Measurements from ENCODE around the gene ARID3A.
"Not testable (repeated sequence)": the region's sequence is repeated elsewhere in the genome, so short reads cannot be mapped to it uniquely, and the experiment has no call there.

ARID3A gene

DNA sequence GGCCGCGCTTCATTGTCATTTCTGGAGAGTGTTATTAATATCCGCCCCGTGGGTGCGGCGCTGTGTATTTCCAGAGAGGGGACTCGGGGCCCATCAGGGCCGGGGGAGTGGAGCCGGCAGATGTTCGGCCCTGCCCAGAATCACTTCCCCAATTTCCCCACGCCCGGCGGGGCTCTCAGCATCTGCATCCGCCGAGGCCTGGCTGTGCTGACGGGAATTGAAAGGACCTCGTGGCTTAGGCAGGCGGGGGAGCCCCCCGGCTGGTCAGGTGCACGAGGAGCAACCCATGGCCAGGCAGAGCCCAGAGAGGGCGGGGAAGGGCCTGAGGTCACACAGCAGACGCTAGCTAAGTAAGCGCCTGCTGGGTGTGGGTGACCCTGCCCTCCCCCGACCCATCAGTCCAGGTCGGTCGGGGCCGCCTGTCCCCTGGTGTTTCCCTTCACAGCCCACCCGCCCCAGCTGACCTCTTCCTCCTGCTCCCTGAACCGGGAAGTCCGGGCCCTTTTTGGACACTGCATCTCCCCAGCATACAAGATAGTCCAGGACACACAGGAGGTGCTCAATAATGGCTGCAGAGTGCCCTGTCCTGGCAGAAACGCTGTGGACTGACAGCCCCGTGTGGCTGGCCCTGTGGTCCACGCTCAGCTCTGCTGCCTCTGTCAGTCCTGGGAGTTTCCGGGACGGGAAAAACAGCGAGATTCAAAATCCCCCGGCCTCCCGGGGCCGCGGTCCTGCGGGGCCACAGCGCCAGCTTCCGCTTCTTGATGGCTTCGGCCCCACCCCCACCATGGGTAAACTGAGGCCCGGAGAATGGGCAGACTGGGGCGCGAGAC lies 22.1 kb downstream of the ARID3A start:
- DNase-seq (ENCODE audit: low spot score): no peak

DNA sequence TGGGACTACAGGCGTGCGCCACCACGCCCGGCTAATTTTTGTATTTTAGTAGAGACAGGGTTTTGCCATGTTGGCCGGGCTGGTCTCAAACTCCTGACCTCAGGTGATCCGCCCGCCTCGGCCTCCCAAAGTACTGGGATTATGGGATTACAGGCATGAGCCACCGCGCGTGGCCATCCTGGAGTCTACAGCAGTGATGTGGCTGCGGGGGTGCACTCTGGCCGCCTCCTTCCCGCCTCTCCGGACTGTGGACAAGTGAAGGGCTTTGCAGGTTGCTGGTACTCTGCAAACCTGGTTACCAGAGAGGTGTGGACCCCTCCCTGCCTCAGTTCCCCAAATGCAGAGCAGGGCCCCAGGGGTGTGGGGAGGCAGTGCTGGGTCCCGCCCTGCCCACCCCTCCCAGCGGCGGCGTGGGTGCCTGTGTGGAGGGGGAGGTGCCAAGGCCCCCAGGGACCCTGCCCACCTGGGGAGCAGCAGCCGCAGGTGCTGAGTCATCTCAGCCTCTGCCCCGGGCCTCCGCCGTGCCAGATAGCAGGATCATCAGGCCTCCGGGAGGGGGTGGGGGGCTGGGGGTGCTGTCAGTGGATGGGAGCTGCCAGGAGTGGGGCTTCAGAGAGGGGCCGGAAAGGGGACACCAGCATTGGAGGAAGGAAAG lies 23.1 kb downstream of the ARID3A start:
- DNase-seq (ENCODE audit: low spot score): no peak

DNA sequence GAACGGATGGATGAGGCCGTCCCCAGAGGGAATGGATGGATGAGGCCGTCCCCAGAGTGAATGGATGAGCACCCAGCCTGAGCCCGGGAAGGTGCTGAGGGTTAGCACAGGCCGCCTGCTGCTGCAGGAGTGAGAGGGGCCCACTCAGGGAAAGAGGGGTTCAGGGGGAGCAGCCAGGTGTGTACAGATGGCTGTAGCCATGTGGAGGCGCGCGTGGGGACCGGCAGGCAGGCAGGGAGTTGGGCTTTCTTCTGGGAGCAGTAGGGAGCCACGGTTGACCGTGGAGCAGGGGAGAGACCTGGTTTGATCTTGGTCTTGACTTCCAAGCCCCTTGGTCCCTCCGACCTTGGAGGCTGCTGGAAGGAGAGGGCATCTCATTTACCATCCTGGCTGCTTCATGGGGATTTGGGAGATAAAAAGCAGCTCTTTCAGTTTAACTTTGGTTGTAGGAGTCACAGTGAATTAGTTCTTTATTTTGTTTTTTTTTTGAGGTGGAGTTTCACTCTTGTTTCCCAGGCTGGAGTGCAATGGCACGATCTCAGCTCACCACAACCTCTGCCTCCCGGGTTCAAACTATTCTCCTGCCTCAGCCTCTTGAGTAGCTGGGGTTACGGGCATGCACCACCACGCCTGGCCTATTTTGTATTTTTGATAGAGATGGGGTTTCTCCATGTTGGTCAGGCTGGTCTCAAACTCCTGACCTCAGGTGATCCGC lies 24.7 kb downstream of the ARID3A start:
- DNase-seq (ENCODE audit: low spot score): no peak

DNA sequence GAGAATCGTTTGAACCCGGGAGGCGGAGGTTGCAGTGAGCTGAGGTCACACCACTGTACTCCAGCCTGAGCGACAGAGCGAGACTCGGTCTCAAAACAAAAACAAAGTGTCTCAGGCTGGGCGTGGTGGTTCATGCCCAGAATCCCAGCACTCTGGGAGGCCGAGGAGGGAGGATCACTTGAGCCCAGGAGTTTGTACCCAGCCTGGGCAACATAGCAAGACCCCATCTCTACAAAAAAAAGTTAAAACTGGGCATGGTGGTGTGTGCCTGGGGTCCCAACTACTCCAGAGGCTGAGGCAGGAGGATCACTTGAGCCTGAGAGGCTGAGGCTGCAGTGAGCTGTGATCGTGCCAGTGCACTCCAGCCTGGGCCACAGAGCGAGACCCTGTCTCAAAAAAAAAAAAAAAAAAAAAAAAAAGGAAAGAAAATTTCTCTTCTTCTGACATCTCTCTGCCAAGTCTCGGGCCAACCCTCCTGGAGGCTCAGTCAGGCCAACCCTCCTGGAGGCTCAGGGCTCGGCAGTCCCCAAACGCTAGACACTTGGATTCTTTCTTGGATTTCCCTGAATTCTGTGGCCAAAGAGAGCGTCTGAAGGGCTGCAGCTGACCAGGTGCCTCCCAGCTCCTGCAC lies 26.3 kb downstream of the ARID3A start:
- DNase-seq (ENCODE audit: low spot score): no peak

DNA sequence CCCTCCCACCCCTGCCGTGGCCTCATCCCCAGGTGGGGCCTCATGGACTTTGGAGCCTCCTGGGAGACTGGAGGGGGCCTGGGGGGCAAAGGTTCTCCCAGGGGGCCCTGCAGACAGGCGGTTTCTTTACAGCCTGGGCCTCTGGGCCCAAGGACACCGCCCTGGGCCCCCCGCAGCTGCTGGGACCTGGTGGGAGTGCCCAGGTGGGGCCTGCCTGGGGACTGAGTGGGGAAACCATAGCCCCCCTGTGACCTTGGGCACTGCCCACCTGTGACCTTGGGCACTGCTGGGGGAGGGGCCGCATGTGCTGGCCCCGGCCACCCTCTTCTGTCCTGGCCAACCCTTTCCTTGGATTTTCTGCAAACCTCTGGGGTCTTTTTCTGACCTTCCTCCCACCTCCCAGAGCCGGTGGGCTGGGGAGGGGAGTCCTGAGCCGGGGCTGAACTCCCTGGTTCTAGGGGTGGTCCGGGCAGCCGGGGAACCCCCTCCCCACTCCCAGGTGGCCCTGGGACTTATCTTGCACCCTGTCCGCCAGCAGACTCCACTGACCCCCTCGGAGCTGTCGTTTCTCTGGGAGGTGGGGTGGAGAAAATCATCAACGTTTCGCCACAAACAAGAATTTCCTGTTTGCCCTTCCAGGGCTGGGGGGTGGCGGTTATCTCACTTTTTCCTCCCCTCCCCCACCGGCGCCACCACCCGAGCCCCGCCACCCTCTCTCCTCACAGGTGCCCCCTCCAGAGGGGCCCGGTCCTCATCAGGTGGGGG lies 27.0 kb downstream of the ARID3A start:
- DNase-seq (ENCODE audit: low spot score): no peak

DNA sequence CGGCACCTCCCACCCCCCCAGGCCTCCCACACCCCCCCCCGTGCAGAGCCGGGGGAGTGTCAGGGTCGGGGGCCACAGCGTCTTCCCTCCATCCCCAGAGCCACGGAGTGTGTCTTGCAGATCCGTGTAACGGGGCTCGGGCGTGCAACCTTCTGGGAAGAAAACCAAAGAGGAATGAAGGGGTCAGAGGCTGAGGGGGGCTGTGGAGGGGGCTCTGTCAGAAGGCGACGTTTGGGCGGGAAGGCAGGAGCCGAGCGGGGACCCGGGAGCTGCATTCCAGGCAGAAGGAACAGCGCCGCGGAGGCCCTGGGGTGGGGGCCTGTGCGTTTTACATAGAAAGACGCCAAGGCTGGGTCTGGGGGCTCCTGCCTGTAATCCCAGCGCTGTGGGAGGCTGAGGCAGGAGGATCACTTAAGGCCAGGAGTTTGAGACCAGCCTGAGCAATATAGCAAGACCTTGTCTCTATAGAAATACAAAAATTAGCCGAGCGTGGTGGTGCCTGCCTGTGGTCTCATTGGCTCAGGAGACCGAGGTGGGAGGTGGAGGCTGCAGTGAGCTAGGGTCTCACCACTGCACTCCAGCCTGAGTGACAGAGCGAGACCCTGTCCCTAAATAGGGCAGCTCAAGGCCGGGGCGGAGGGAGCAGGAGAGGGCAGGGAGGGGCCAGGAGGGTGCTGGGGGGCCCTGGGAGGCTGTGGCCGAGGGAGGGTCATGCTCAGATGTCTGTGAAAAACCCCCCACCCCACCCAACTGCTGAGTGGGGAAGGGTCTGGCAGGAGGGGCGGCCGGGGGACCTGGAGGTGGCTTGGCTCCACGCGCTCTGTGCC lies 27.8 kb downstream of the ARID3A start:
- no peak for DNase-seq (ENCODE audit: low spot score)

DNA sequence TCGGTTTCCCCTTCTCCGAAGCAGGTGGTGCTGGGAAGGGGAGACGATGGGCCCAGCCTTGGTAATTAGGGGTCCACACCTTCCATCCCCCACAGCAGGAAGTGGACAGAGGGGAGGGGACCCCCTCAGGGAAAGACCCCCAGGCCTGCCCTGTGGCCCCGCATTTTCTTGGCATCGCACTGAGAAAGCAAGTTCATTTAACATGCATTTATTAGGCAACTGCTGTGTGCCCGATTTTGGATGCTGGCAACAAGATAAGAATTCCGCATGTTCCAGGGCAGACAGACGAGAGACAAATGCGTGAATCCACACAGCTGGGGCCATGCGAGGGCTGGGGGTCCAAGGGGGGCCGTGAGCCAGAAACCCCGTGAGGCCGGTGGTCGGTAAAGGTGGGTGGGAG lies 28.4 kb downstream of the ARID3A start:
- no peak for DNase-seq (ENCODE audit: low spot score)

DNA sequence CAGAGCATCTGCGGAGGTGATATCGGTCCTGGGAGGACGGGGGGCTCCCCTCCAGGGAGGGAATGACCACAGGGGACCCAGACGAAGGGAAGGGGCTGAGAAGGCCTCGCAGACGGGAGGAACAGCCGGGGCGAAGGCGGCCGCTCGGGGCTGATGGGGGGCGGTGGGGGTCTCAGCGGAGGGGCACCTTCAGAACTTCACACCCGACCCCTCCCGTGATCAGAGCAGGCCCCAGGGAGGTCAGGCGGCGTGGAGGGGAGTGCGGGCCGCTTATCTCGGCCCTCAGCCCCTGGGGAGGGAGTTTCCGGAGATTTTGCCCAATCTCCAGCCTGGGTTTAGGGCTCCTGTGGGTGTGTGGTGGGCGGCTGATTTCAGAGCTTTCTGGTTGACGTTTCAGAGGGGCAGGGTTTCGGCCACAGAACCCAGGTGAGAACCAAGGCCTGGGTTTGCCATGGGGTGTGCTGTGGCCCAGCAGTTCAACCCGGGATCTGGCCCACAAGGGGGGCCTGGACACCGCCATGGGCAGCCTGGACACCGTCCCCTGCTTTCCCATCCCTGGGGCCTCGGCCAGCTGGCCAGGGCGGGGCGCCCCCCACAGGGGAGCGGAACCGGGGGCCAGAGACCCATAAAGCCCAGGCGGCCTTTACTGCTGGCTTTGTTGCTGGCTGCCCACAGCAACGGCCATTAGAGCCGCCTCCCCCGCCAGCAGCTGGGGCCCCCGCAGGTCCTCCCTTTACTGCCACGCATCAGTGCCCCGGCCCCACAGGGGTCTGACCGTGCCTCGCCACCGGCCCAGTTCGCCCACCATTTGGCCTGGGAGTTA lies 29.0 kb downstream of the ARID3A start:
- DNase-seq (ENCODE audit: low spot score): no peak

DNA sequence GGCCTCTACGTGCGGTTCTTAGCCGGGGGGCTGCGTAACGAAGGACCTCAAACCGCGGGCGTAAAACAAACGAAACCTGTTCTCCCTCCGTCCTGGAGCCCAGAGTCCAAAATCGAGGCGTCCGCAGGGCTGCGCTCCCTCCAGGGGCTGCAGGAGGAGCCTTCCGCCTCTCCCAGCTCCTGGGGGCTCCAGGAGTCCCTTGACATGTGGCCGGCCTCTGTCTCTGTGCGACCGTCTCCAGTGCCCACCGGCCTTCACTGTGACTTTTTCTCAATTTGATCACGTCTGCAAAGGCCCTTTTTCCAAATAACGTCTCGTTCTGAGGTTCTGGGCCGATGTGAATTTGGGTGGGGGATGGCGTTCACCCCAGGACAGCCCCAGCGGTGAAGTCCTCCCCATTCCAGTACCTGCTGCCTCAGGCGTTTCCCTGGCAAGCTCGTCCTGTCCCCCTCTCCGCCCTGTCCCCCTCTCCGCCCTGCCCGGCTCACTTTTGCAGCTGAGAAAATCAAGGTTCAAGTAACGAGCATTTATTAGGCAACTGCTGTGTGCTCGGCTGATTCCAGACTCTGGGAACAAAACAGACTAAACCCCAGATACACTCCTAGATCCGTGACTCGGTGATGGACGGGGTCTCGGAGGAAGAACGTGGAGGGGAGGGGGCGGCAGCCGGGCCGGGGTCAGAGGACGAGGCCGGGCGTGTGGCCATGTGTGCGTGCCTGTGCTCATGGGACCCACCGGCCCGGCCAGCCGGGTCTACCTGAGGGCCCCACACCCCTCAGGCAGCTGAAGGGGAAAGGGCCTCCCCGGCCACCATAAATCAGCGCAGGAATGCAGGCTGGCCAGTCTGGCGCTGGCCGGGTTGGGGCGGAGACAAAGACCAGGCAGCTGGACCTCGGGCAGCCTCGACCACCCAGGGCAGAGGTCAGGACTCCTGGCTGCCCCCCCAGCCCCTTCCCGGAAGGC lies 30.2 kb downstream of the ARID3A start:
- DNase-seq (ENCODE audit: low spot score): peak; percentile 42

DNA sequence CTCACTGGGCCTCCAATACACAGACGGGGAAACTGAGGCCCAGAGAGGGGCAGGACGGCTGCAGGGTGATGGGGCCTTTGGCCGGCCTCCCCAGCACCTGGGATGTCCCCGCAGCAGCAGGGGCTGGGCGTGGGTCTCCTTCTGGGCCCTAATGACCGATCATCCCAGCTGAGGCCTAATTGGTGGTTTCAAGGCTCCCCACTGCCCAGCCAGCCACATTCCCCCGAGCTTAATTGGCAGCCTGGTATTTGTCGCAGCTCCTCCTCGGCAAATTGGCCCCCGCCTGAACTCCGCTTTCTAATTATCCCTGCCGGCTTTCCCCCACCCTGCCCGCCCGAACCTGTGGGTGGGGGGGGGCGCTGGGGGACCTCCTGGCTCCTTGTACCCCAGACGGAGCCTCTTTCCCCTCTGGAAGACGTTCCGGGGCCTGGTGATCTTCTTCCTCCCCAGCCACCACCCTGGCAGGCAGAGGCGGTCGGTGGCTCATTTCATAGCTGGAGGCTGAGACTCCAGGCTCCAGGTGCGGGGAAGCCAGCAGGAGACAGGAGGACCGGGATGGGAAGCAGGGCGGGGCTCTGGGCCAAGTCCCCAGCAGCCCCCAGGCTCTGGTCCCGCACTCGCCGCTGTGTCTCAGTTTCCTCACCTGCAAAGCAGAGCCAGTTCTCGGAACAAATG lies 31.1 kb downstream of the ARID3A start:
- DNase-seq (ENCODE audit: low spot score): peak; percentile 72

DNA sequence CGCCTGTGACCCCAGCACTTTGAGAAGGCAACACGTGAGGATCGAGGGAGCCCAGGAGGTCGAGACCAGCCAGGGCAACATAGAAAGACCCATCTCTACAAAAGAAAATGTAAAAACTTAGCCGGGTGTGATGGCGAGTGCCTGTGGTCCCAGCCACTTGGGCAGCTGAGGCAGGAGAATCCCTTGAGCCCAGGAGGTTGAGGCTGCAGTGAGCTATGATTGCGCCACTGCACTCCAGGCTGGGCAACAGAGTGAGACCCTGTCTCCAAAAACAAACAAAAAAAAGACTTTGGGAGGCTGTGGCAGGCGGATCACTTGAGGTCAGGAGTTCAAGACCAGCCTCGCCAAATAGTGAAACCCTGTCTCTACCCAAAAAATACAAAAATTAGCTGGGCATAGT lies 31.7 kb downstream of the ARID3A start:
- DNase-seq (ENCODE audit: low spot score): not testable (repeated sequence)

DNA sequence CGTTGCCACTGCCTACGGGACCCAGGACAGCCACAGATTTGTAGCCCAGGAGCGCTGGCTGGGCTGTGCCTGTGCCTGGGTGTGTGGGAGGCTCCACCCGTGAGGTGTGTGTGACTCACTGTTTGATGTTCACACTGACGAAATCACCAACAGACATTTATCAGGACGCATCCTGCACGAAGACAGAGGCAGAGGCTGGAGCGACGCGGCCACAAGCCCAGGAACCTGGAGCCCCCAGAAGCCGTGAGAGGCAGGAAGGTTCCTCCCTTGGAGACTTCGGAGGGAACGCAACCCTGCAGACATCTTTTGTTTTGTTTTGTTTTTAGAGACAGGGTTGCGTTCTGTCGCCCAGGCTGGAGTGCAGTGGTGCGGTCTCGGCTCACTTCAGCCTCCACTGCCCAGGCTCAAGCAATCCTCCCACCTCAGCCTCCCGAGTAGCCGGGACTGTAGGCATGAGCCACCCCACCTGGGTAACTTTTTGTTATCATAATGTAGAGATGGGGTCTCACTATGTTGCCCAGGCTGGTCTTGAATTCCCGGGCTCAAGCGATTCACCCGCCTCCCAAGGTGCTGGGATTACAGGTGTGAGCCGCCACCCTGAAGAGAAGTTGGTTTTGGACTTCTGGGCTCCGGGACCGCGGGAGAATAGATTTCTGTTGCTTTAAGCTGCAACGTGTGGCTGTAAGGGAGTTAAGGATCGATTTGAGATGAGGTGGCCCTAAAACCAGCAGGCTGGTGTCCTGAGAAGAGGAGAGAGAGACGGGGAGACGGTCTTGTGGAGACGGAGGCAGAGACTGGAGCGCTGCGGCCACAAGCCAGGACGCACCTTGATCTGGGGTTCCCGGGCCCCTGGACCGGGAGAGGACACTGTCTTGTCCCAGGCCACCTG lies 33.4 kb downstream of the ARID3A start:
- peak; percentile 34 for DNase-seq (ENCODE audit: low spot score)

DNA sequence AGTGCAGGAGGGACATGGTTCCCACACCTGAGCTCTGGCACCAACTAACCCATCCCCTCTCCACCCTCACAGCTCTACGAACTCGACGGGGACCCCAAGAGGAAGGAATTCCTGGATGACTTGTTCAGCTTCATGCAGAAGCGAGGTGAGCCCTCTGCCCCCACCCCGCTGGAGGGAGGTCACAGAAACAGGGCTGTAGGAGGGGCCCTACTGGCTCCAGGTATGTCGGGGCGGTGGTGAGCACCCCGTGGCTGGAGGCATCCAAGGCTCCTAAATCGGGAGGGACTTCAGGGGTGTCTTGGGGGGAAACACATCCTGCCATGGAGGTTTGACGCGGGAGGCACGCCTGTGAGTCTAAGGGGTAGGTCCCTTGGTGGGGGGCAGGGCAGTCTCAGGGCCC lies 34.2 kb downstream of the ARID3A start:
- no peak for DNase-seq (ENCODE audit: low spot score)

DNA sequence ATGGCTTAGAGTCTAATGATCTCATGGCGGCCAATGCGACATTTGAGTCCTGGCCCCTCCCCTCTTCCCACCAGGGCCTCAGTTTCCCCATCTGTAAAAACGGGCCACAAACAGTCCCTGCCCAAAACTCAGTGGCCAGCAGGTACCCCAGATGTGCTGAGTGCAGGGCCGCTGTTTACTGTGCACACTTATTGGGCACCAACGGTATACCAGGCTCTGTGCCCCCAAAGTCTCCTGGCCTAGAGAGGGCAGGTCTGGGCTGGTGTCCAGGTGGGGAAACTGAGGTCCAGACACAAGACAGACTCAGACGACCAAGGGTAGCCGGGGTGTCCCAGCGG lies 34.7 kb downstream of the ARID3A start:
- no peak for DNase-seq (ENCODE audit: low spot score)

DNA sequence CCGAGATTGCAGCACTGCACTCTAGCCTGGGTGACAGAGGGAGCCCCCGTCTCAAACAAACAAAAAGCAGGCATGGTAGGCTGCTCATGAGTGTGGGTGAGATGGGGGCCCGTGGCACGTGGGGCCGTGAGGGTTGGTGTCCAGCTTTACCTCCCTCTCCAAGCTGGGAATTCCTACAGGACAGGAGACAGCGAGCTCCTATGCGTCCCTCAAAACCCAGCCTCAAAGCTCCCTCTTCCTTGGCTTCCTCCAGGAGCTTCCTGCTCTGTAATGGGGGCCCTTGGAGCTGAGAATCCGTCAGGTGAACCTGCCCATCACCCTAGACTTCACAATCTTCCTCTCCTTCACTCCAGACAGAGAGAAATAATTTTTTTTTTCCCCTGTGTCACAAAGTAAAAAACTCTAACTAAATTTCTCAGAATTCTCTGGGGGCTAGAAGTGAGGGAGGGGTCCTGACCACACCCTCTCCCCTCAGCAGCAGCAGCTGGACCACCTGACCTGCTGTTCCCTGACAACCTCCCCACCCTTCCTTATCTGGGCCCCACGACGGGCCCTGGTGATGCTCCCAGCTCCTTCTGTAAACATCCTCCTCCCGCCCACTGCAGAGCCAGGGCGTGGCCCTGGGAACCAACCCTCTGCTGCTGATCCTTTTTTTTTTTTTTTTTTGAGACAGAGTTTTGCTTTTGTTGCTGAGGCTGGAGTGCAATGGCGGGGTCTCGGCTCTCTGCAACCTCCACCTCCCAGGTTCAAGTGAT lies 36.2 kb downstream of the ARID3A start:
- no peak for DNase-seq (ENCODE audit: low spot score)

DNA sequence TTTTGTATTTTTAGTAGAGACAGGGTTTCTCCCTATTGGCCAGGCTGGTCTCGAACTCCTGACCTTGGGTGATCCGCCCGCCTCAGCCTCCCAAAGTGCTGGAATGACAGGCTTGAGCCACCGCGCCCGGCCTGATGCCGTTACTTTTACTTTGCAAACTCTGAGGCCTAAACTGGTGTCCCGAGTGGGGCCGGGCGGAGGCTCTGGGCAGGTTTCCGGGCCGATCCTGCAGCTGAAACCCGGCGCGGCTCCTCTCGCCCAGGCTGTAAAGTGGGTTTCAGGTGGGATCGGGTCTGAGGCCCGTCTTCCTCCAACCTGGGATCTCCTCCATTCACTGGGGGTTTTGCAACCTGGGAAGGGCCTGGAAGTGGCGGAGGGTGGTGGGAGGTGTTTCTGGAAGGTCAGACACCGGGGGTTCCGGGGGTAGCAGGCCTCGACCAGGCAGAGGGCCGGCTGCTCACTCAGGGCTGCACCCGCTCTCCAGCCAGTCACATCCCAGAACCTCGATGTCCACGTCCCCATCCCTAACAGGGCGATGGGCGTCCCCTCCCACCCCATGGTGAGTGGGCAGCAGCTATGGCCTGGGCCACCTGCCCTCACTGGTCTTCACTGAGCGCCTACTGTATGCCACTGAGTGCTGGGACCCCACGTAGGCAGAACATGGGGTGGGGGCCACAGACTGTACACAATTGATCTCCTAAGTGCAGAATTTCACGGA lies 37.0 kb downstream of the ARID3A start:
- no peak for DNase-seq (ENCODE audit: low spot score)

All from kidney tubule cell (primary cell).